Vagina (tissue), 2 donors: ENCODE measurements around the gene KLHL29.

ENCODE experiments used
- CTCF ChIP-seq, 3 experiments: fragments of 450-650 bp in 2 of 3; fragments of 200-600 bp in 1 of 3; sonication (generic) in 1 of 3; IDR thresholded peaks; one replicate each; pipeline ENCODE4 v1.5.1; 2017 to 2019; ENCODE audit warnings: antibody characterized with exemption in 3 of 3, mild to moderate bottlenecking in 2 of 3, moderate library complexity in 2 of 3
- POLR2AphosphoS5 ChIP-seq, 2 donors: sonication (generic); formaldehyde crosslinking; IDR thresholded peaks; one replicate each; pipeline ENCODE4 v1.9.0; 2017; ENCODE audit warnings: antibody characterized with exemption in 2 of 2, mild to moderate bottlenecking in 2 of 2, low read depth in 1 of 2; ENCODE audit not compliant: insufficient read depth in 1 of 2

GRCh38 chr2:23350792-23351355 lies 34.1 kb upstream of the KLHL29 start:
- TF ChIP-seq CTCF (IDR thresholded peaks at IDR 0.05) (no peak), POLR2AphosphoS5 (IDR thresholded peaks at IDR 0.05; ENCODE audit: insufficient read depth in 1 of 2, low read depth in 1 of 2) (no peak)
